ENCODE measurements around the gene TRPC4. TPM values are rescaled to one million over a fixed set of nuclear protein-coding genes. Genes with fewer than 3 reads are reported as not detected.
"Not testable (repeated sequence)": the region's sequence is repeated elsewhere in the genome, so short reads cannot be mapped to it uniquely, and the experiment has no call there.

TRPC4 gene
- polyA plus RNA-seq, 1 donor from 2014 or later: 8.8 TPM

DNA sequence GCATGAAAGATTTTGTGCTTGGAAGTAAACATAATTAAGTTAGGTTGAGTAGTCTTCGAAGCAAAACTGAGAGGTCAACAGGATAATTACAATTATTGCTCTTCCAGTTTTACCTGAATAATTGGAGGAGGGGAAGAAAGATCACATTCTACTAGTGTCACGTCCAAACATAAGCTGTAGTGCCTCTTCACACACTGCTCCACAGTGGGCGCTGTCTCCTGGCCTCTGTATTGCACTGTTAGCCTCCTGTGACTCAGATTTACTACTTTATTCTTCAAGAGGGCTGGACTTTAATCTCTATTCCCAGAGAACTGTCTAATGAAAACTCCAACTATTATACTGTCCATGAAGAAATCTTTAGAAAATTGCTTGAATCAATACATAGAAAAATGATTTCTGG, 62.9 kb downstream of the TRPC4 start:
- Histone ChIP-seq H3K27ac (ENCODE audit: low read length) (no peak overlapping the region), H3F3A (ENCODE audit: insufficient read depth, low read length, poor library complexity, severe bottlenecking) (no peaks in the 10 kb centered on the region), H4K20me1 (ENCODE audit: insufficient read depth) (no peaks in the 10 kb centered on the region), H3K4me3 (ENCODE audit: low read length) (no peak overlapping the region), H3K9me2 (ENCODE audit: insufficient read depth, low read length) (no peaks in the 10 kb centered on the region), H2AFZ (ENCODE audit: low read depth, low read length) (no peak overlapping the region), H3K27me3 (ENCODE audit: insufficient read depth, low read depth, low read length) (no peaks in the 10 kb centered on the region), H3K79me2 (replicated peaks; ENCODE audit: insufficient read depth, low read length) (peaks cover 3% of the 10 kb centered on the region), H3K9me3 (ENCODE audit: low read length) (no peaks in the 10 kb centered on the region), H3K4me2 (ENCODE audit: low read length) (no peak overlapping the region), H3K36me3 (ENCODE audit: insufficient read depth, low read length) (no peaks in the 10 kb centered on the region), H3K9ac (ENCODE audit: low read length) (no peak overlapping the region)
- TF ChIP-seq EZH2 (IDR thresholded peaks at IDR 0.05; ENCODE audit: borderline replicate concordance, insufficient read depth, low read length, poor library complexity, severe bottlenecking) (no peak), MXI1 (conservative IDR thresholded peaks at IDR 0.05; ENCODE audit: poor library complexity, severe bottlenecking) (no peak), TAF1 (IDR thresholded peaks at IDR 0.05; ENCODE audit: low read depth) (no peak), SMC3 (conservative IDR thresholded peaks at IDR 0.05; ENCODE audit: poor library complexity) (no peak), POLR2AphosphoS5 (IDR thresholded peaks at IDR 0.05) (no peak), EP300 (conservative IDR thresholded peaks at IDR 0.05; ENCODE audit: poor library complexity, severe bottlenecking) (no peak), RAD21 (conservative IDR thresholded peaks at IDR 0.05) (no peak)
- TF ChIP-seq, protein P1, sequence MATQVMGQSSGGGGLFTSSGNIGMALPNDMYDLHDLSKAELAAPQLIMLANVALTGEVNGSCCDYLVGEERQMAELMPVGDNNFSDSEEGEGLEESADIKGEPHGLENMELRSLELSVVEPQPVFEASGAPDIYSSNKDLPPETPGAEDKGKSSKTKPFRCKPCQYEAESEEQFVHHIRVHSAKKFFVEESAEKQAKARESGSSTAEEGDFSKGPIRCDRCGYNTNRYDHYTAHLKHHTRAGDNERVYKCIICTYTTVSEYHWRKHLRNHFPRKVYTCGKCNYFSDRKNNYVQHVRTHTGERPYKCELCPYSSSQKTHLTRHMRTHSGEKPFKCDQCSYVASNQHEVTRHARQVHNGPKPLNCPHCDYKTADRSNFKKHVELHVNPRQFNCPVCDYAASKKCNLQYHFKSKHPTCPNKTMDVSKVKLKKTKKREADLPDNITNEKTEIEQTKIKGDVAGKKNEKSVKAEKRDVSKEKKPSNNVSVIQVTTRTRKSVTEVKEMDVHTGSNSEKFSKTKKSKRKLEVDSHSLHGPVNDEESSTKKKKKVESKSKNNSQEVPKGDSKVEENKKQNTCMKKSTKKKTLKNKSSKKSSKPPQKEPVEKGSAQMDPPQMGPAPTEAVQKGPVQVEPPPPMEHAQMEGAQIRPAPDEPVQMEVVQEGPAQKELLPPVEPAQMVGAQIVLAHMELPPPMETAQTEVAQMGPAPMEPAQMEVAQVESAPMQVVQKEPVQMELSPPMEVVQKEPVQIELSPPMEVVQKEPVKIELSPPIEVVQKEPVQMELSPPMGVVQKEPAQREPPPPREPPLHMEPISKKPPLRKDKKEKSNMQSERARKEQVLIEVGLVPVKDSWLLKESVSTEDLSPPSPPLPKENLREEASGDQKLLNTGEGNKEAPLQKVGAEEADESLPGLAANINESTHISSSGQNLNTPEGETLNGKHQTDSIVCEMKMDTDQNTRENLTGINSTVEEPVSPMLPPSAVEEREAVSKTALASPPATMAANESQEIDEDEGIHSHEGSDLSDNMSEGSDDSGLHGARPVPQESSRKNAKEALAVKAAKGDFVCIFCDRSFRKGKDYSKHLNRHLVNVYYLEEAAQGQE (IDR thresholded peaks at IDR 0.05; ENCODE audit: borderline replicate concordance): no peak
- TF ChIP-seq, protein P2, sequence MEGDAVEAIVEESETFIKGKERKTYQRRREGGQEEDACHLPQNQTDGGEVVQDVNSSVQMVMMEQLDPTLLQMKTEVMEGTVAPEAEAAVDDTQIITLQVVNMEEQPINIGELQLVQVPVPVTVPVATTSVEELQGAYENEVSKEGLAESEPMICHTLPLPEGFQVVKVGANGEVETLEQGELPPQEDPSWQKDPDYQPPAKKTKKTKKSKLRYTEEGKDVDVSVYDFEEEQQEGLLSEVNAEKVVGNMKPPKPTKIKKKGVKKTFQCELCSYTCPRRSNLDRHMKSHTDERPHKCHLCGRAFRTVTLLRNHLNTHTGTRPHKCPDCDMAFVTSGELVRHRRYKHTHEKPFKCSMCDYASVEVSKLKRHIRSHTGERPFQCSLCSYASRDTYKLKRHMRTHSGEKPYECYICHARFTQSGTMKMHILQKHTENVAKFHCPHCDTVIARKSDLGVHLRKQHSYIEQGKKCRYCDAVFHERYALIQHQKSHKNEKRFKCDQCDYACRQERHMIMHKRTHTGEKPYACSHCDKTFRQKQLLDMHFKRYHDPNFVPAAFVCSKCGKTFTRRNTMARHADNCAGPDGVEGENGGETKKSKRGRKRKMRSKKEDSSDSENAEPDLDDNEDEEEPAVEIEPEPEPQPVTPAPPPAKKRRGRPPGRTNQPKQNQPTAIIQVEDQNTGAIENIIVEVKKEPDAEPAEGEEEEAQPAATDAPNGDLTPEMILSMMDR (IDR thresholded peaks at IDR 0.05; ENCODE audit: poor library complexity, severe bottlenecking): no peak

DNA sequence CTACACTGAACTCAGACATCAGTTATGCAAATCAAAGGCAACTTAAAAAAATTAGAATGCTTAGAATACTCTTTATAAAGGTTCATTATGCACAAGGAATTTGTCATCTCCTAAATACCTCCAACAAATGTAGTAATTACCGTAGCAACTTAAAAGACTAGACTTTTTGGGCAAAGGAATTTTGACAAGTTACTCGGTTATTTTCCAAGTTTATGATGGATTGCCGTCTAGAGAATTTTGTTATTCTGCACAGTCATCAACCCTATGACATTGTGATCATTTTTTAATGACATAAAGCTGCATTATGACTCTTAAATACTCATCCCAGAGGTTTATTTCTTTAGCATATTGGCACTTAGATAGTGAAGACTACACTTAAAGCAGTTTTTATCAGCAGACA, 71.9 kb downstream of the TRPC4 start:
- TF ChIP-seq, protein P1 (IDR thresholded peaks at IDR 0.05; ENCODE audit: borderline replicate concordance): no peak
- no peak overlapping the region for H2AFZ ChIP-seq (ENCODE audit: low read depth, low read length)
- no peaks in the 10 kb centered on the region for H3K36me3 ChIP-seq (ENCODE audit: insufficient read depth, low read length)
- H3K27ac ChIP-seq (ENCODE audit: low read length): no peak overlapping the region
- no peaks in the 10 kb centered on the region for H3K27me3 ChIP-seq (ENCODE audit: insufficient read depth, low read depth, low read length)
- no peaks in the 10 kb centered on the region for H3K79me2 ChIP-seq (replicated peaks; ENCODE audit: insufficient read depth, low read length)
- no peak overlapping the region for H3K9ac ChIP-seq (ENCODE audit: low read length)
- H3F3A ChIP-seq (ENCODE audit: insufficient read depth, low read length, poor library complexity, severe bottlenecking): no peaks in the 10 kb centered on the region
- H4K20me1 ChIP-seq (ENCODE audit: insufficient read depth): no peaks in the 10 kb centered on the region
- H3K9me3 ChIP-seq (ENCODE audit: low read length): no peaks in the 10 kb centered on the region
- H3K4me3 ChIP-seq (ENCODE audit: low read length): no peak overlapping the region
- no peak overlapping the region for H3K4me2 ChIP-seq (ENCODE audit: low read length)
- H3K9me2 ChIP-seq (ENCODE audit: insufficient read depth, low read length): no peaks in the 10 kb centered on the region

DNA sequence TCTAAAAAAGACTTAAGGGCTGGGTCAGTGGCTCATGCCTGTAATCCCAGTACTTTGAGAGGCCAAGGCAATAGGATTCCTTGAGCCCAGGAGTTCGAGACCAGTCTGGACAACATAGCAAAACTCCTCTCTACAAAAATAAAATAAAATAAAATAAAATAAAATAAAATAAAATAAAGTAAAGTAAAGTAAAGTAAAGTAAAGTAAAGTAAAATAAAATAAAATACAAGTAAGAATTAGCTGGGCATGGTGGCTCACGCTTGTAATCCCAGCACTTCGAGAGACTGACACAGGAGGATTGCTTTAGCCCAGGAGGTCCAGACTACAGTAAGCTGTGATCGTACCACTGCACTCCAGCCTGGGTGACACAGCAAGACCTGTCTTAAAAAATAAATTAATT, 72.8 kb downstream of the TRPC4 start:
- not testable (repeated sequence) for H3K36me3 ChIP-seq (ENCODE audit: insufficient read depth, low read length); H4K20me1 ChIP-seq (ENCODE audit: insufficient read depth); H3K4me2 ChIP-seq (ENCODE audit: low read length); H3K9me3 ChIP-seq (ENCODE audit: low read length); H3K9me2 ChIP-seq (ENCODE audit: insufficient read depth, low read length); H3K27ac ChIP-seq (ENCODE audit: low read length); H3F3A ChIP-seq (ENCODE audit: insufficient read depth, low read length, poor library complexity, severe bottlenecking); H2AFZ ChIP-seq (ENCODE audit: low read depth, low read length); H3K27me3 ChIP-seq (ENCODE audit: insufficient read depth, low read depth, low read length); H3K4me3 ChIP-seq (ENCODE audit: low read length); H3K9ac ChIP-seq (ENCODE audit: low read length); H3K79me2 ChIP-seq (replicated peaks; ENCODE audit: insufficient read depth, low read length)
